ENCODE measurements around the gene FOXK2.

FOXK2 gene

DNA sequence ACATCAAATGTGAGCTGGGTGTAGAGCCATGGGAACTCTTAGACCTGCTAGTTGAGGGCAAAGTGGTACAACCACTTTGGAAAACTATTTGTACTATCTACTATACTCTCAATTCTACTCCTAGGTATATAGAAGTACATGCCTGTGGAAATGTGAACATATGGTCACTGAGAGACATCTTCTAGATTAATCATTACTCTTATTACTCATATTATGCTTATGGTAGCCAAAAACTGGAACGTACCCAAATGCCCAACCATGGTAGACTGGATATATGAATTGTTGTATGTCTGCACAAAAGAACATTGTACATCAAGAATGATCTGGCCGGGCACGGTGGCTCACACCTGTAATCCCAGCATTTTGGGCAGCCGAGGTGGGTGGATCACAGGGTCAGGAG, 126.0 kb downstream of the FOXK2 start:
- no peak for DNase-seq

DNA sequence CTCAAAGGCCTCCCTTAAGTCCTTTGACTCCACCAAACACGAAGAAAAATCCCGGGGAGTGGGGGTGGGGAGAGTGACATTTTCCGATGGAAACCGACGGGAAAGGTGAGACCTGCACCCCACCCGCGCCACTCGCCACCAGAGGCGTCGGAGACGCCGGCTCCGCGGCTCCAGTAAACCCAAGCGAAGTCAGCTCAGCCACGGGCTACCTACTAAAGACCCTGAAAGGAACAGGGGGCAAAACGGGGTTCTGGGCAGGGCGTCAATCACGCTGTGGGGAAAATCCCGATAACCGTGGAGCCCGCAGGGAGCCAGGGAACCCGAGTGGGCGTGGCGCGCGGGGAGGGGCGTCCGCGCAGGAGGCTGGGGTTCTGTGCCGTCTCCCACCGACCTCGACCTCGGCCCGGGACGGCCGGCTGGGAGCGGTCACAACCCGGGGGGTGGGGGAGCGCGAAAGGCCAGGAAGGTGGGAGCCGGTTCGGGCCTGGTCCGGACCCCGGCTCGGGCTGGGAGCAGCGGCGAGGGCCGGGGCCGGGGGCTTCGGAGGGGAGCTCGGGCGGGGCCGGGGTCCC, 128.1 kb downstream of the FOXK2 start:
- DNase-seq, result no peak

DNA sequence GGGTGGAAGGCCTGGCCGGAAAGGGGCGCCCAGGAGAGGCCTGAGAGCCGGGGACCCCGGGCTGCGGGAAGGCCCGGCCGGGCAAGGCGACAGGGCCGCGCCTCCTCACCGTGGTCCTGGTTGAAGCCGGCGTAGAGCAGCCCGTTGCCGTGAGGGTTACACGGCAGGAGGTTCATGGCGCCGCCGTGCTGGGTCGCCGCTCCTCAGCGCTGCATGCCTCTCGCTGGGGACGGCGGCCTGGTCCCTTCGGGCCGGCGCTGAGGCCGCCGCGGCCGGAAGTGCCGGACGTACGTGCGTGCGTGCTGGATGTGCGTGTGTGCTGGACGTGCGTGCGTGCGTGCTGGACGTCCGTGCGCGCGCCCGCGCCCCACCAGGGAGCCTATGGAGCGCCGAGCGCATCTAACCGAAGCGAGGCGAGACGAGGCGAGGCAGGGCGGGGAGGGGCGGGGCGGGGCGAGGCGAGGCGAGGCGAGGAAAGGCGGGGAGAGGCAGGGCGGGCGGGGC, 128.7 kb downstream of the FOXK2 start, which contains the start of gene WDR45B:
Gene WDR45B (minus strand): TSS at position 280 of the 504 bp plus-strand sequence. CDS start 104 bp downstream, at position 176.
- peak; percentile 95 for DNase-seq

DNA sequence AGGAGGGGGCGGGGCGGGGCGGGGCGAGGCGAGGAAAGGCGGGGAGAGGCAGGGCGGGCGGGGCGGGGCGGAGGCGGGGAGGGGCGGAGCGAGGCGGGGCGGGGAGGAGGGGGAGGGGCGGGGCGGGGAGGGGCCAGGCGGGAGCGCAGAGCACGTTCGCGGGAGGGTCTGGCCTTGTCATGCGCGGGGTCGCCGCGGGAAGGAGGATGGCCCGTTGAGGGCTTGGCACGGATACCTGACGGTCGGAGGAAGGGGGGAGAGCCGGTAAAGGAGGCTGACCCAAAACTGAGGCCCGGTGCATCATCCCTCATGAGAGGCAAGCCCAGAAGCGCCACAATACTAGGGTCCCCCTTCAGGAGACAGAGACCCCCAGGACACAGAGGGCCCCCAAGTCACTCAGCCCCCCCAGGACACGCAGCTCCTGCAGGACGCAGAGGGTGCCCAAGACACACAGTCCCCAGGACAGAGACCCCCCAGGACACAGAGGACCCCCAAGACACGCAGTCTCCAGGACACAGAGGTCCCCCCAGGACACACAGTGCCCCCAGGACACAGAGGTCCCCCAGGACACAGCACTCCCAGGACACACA, 129.3 kb downstream of the FOXK2 start:
- DNase-seq, result no peak

DNA sequence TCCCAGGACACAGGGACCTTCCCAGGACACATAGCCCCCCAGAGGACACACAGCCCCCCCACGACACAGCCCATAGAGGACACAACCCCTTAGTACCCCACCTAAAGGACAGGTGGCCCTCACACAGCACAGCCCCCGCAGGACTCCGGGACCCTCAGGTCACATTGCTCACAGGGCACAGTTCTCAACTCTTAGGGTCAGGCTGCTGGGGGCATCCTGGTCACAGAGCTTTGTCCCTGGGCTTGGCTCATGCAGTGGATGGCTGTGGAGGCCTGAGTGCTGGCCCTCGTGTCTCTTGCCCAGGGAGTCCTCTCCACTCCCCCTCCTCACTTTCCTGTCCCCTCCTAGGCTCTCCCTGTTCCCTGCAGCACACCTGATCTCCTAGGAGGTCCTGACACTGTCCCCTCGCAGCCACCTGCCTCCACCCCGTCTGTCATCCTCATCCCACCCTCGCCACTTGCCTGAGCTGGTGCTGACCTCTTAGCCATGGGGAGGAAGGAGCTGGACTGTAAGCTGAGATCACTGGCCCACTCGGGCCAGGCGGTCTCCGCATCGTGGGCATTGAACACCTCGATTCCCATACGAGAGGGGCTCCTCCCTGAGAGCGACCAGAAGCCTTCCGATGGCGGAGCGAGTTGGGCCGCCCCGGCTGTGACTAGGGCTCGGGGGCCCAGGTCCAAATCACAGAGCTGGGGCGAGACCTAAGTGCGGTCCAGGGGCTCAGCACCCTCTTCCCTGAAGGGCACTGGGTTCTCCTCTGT, 130.1 kb downstream of the FOXK2 start:
- no peak for DNase-seq

DNA sequence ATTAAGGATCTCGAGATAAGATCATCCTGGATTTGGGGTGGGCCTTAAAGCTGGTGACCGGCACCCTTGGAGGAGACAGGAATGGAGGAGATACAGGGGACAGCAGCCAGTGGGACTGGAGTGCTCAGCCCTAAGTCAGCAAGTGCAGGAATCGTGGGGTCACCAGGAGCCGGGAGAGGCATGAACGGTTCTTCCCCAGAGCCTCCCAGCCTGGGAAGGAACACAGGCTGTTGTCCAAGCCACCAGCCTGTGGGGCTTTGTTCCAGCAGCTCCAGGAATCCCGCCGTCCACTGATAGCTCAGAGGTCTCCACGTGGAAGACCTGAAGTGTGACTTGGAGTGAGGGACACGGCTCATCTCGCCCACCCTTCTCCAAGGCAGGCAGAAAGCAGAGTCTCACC, 131.2 kb downstream of the FOXK2 start:
- DNase-seq, result no peak

DNA sequence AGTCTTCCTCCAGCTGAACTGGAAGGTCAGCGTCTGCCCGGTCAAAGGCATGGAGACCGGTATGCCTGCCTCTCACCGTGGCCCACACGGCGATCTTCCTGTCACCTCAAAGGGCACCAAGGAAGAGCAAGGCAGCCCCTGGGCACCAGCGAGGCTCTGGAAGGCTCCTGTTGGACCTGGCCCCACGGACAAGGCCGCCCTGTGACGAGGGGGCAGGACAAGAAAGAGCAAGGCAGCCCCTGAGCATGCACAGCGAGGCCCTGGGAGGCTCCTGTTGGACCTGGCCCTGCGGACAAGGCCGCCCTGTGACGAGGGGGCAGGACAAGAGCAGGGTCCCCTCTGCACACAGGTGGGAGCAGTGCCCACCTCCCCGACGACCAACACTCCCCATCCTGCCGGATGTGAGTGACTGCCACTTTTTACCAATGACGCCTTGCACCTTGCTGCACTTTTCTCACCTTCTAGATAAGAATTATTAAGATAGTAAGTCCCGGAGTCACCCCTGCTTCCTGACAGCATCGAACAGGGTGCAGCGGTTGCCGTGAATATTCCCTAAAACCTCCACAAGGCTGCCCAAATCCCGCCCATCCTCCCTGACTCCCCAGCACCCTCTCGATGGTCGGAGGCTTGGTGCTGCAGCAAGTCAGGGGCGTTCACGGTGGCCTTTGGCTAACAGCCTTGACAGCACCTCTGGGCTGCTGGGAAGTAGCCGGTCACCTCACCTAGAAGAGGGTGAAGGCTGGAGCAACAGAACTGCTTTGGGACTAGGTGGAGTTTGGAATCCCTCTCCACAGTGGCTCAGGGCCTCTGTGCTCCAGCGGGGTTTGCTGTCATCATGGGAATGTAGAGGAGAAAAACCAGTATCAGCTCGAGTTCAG, 134.4 kb downstream of the FOXK2 start:
- no peak for DNase-seq

Data from KG1 (cell line).